ENCODE measurements around the gene CBY1.

DNA sequence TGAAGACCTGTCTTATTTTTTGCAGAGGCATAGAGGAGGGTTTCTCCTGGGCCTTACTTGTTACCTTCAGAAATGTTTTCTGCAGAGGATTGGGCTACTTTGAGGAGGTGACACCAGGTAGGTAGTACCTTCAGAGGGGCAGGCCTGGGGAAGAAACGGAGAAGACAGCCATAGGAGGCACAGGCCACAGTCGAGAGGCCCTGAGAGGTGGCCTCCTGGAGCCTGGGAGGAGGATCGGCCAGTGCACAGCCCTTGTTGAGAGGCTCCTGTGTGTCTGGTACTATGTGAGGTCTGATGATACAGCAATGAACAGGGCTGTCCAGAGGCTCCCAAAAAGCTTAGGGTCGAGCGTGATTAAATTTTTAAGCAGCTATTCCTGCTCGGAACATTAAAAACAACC is 60.8 kb downstream of the CBY1 start:
- TF ChIP-seq, protein P1, sequence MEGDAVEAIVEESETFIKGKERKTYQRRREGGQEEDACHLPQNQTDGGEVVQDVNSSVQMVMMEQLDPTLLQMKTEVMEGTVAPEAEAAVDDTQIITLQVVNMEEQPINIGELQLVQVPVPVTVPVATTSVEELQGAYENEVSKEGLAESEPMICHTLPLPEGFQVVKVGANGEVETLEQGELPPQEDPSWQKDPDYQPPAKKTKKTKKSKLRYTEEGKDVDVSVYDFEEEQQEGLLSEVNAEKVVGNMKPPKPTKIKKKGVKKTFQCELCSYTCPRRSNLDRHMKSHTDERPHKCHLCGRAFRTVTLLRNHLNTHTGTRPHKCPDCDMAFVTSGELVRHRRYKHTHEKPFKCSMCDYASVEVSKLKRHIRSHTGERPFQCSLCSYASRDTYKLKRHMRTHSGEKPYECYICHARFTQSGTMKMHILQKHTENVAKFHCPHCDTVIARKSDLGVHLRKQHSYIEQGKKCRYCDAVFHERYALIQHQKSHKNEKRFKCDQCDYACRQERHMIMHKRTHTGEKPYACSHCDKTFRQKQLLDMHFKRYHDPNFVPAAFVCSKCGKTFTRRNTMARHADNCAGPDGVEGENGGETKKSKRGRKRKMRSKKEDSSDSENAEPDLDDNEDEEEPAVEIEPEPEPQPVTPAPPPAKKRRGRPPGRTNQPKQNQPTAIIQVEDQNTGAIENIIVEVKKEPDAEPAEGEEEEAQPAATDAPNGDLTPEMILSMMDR (IDR thresholded peaks at IDR 0.05): no peak
- no peak for TF ChIP-seq EZH2 (IDR thresholded peaks at IDR 0.05; ENCODE audit: borderline replicate concordance, insufficient read depth, low read depth, low read length, poor library complexity, severe bottlenecking)

Measured in B cell (primary cell).